Astrocyte (in vitro differentiated cells and primary cell): Measurements from ENCODE around the gene C3orf22. TPM values are rescaled to one million over a fixed set of nuclear protein-coding genes. Genes with fewer than 3 reads are reported as not detected.

ENCODE experiments used
- DNase-seq: peaks from one replicate; pipeline ENCODE4 v3.0.0-alpha.2; 2010; ENCODE audit warnings: low read depth
- FAIRE-seq: peaks from 2 replicates; lab custom pipeline; 2011; peaks lifted over from hg19 to GRCh38; lab: Jason Lieb, UNC
- H2AFZ ChIP-seq: 2 replicates; pipeline ENCODE4 v1.6.0; 2012; ENCODE audit warnings: low read depth, low read length, inconsistent platforms
- H3K27ac ChIP-seq: 2 replicates; pipeline ENCODE4 v1.5.1; 2011; ENCODE audit warnings: low read depth, low read length, inconsistent platforms
- H3K27me3 ChIP-seq: 2 replicates; pipeline ENCODE4 v1.6.0; 2011; ENCODE audit warnings: low read length, inconsistent platforms; ENCODE audit not compliant: insufficient read depth
- H3K36me3 ChIP-seq: 2 replicates; pipeline ENCODE4 v1.5.1; 2011; ENCODE audit warnings: low read length, inconsistent platforms; ENCODE audit not compliant: insufficient read depth
- H3K4me1 ChIP-seq: 2 replicates; pipeline ENCODE4 v1.5.1; 2011; ENCODE audit warnings: low read length, inconsistent platforms; ENCODE audit not compliant: insufficient read depth
- H3K4me2 ChIP-seq: 2 replicates; pipeline ENCODE4 v1.6.0; 2012; ENCODE audit warnings: low read length, inconsistent platforms
- H3K4me3 ChIP-seq: 2 replicates; pipeline ENCODE4 v1.5.1; 2011; ENCODE audit warnings: low read depth, mild to moderate bottlenecking, low read length, inconsistent platforms; ENCODE audit not compliant: insufficient read depth
- H3K79me2 ChIP-seq: 2 replicates; pipeline ENCODE4 v1.6.0; 2012; ENCODE audit warnings: mild to moderate bottlenecking, low read length, inconsistent platforms; ENCODE audit not compliant: insufficient read depth
- H3K9ac ChIP-seq: 2 replicates; pipeline ENCODE4 v1.6.0; 2012; ENCODE audit warnings: mild to moderate bottlenecking, low read length, inconsistent platforms
- H3K9me3 ChIP-seq: 2 replicates; pipeline ENCODE4 v1.5.1; 2012; ENCODE audit warnings: low read depth, mild to moderate bottlenecking, low read length, inconsistent platforms; ENCODE audit not compliant: insufficient read depth
- H4K20me1 ChIP-seq: 2 replicates; pipeline ENCODE4 v1.6.0; 2012; ENCODE audit warnings: low read length, inconsistent platforms; ENCODE audit not compliant: insufficient read depth
- H3K27ac Mint-ChIP-seq: one replicate; pipeline ENCODE4 v1.8.0; 2021; ENCODE audit warnings: mild to moderate bottlenecking, mixed read lengths; ENCODE audit not compliant: unreplicated experiment
- H3K27me3 Mint-ChIP-seq: one replicate; pipeline ENCODE4 v1.8.0; 2021; ENCODE audit warnings: low read depth, mixed read lengths; ENCODE audit not compliant: unreplicated experiment
- H3K36me3 Mint-ChIP-seq: one replicate; pipeline ENCODE4 v1.8.0; 2021; ENCODE audit warnings: low read depth, mixed read lengths; ENCODE audit not compliant: unreplicated experiment
- H3K4me1 Mint-ChIP-seq: one replicate; pipeline ENCODE4 v1.8.0; 2021; ENCODE audit warnings: low read depth, mixed read lengths; ENCODE audit not compliant: unreplicated experiment
- H3K4me3 Mint-ChIP-seq: one replicate; pipeline ENCODE4 v1.8.0; 2021; ENCODE audit warnings: mild to moderate bottlenecking, moderate library complexity, mixed read lengths; ENCODE audit not compliant: unreplicated experiment
- H3K9me3 Mint-ChIP-seq: one replicate; pipeline ENCODE4 v1.8.0; 2021; ENCODE audit warnings: mild to moderate bottlenecking, mixed read lengths; ENCODE audit not compliant: unreplicated experiment
- EZH2 ChIP-seq: IDR thresholded peaks from 2 replicates; pipeline ENCODE4 v1.6.1; 2012; ENCODE audit warnings: mild to moderate bottlenecking, low read length, inconsistent platforms; ENCODE audit not compliant: insufficient read depth
- total RNA-seq: library from RNA; stranded (reverse); gene quantifications from 2 replicates; pipeline ENCODE4 v1.2.1, GENCODE V29; 2021
- TF ChIP-seq, protein P1 (sequence below): IDR thresholded peaks from 2 replicates; pipeline ENCODE4 v1.5.1; 2011; ENCODE audit warnings: low read depth, mild to moderate bottlenecking, inconsistent platforms, low read length, moderate library complexity; ENCODE audit not compliant: insufficient read depth

The C3orf22 gene
- total RNA-seq, 1 donor from 2014 or later = not detected

DNA sequence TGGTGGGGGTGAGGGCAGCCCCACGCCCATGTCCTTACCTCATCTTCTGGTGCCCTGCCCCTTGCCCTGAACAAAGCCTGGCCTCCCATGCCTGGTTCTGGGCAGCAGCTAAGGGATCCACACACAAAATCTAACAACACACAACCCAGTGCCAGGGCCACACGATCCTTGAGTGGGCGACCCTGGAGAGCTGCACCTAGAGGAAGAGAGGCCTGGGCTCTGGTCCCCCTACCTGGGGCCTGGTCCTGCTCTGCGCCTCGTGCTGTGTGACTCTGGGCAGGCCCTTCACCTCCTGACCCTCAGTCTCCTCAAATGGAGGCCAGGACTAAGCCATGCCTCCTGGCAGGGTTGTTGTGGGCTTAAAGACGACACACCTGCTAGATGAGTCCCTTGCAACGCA is 20.0 kb upstream of the C3orf22 start:
- no peak overlapping the region for H3K4me2 ChIP-seq
- H3K4me1 Mint-ChIP-seq = no peaks in the 10 kb centered on the region
- TF ChIP-seq, protein P1, sequence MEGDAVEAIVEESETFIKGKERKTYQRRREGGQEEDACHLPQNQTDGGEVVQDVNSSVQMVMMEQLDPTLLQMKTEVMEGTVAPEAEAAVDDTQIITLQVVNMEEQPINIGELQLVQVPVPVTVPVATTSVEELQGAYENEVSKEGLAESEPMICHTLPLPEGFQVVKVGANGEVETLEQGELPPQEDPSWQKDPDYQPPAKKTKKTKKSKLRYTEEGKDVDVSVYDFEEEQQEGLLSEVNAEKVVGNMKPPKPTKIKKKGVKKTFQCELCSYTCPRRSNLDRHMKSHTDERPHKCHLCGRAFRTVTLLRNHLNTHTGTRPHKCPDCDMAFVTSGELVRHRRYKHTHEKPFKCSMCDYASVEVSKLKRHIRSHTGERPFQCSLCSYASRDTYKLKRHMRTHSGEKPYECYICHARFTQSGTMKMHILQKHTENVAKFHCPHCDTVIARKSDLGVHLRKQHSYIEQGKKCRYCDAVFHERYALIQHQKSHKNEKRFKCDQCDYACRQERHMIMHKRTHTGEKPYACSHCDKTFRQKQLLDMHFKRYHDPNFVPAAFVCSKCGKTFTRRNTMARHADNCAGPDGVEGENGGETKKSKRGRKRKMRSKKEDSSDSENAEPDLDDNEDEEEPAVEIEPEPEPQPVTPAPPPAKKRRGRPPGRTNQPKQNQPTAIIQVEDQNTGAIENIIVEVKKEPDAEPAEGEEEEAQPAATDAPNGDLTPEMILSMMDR = no peak
- no peak for TF ChIP-seq EZH2
- no peak overlapping the region for H2AFZ ChIP-seq
- H3K27me3 Mint-ChIP-seq = peaks cover 42% of the 10 kb centered on the region
- H3K36me3 Mint-ChIP-seq = no peaks in the 10 kb centered on the region
- no peaks in the 10 kb centered on the region for H3K9me3 Mint-ChIP-seq
- no peak overlapping the region for H3K27ac Mint-ChIP-seq
- no peaks in the 10 kb centered on the region for H3K79me2 ChIP-seq
- H3K4me3 Mint-ChIP-seq = no peak overlapping the region
- no peak overlapping the region for H3K4me3 ChIP-seq
- H3K9me3 ChIP-seq = no peaks in the 10 kb centered on the region
- no peak overlapping the region for H3K9ac ChIP-seq
- no peak for DNase-seq
- FAIRE-seq = no peak
- no peaks in the 10 kb centered on the region for H3K4me1 ChIP-seq
- no peak overlapping the region for H3K27ac ChIP-seq
- H4K20me1 ChIP-seq = no peaks in the 10 kb centered on the region
- peaks cover 8% of the 10 kb centered on the region for H3K27me3 ChIP-seq
- no peaks in the 10 kb centered on the region for H3K36me3 ChIP-seq

- TF ChIP-seq, protein P1 = no peak
- Histone ChIP-seq H3K9ac (no peak overlapping the region), H3K9me3 (no peaks in the 10 kb centered on the region), H3K27ac (no peak overlapping the region), H4K20me1 (no peaks in the 10 kb centered on the region), H3K4me1 (no peaks in the 10 kb centered on the region), H3K27me3 (peaks cover 6% of the 10 kb centered on the region), H2AFZ (no peak overlapping the region), H3K79me2 (no peaks in the 10 kb centered on the region), H3K4me2 (no peak overlapping the region), H3K36me3 (no peaks in the 10 kb centered on the region), H3K4me3 (no peak overlapping the region)
- no peak overlapping the region for H3K4me3 Mint-ChIP-seq
- FAIRE-seq (no peak), DNase-seq (no peak)
- H3K36me3 Mint-ChIP-seq = peaks cover 2% of the 10 kb centered on the region
- H3K27ac Mint-ChIP-seq = no peak overlapping the region
- peaks cover 40% of the 10 kb centered on the region for H3K27me3 Mint-ChIP-seq
- H3K9me3 Mint-ChIP-seq = no peaks in the 10 kb centered on the region
- H3K4me1 Mint-ChIP-seq = no peaks in the 10 kb centered on the region
Measured at GRCh38 chr3:126577261-126577660, 18.5 kb upstream of the C3orf22 start.

DNA sequence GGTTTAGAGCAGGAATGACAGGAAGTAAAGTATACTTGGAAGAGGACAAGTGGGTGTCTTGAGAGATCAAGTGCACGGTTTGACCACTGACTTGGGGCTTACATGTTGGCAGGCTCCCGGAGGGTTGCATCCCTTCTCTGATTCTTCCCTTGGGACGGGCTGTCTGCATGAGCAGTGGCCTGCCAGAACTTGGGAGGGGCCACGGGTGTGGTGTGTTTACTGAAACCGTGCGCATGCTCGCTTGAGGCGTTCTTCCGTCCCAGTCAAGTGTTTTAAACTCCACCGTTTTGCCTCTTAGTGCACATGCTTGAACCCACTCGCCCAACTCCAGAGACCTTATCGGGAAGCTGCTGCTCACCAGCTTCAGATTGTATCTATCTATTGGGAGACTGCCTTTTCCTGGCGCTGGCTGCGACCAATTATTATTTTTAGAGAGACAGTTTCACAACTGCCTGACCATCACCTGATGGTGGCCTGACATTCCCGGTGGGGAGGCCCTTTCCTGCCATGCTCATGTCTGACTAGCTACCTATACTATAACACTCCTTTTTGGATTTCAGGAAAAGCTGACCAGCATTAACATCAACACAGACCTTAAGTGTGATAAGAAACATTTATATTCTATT is 14.9 kb upstream of the C3orf22 start:
- H3K9me3 Mint-ChIP-seq = peaks cover 2% of the 10 kb centered on the region

More for the DNA sequence above, 14.9 kb upstream of the C3orf22 start:
- Histone ChIP-seq H3K36me3 (no peaks in the 10 kb centered on the region), H3K4me1 (no peaks in the 10 kb centered on the region), H3K79me2 (no peaks in the 10 kb centered on the region), H3K27me3 (peaks cover 4% of the 10 kb centered on the region), H3K27ac (no peak overlapping the region), H2AFZ (no peak overlapping the region), H3K9ac (no peak overlapping the region), H3K4me2 (no peak overlapping the region), H3K9me3 (no peaks in the 10 kb centered on the region), H4K20me1 (no peaks in the 10 kb centered on the region), H3K4me3 (no peak overlapping the region)
- peaks cover 2% of the 10 kb centered on the region for H3K36me3 Mint-ChIP-seq
- H3K27ac Mint-ChIP-seq = no peak overlapping the region
- no peaks in the 10 kb centered on the region for H3K4me1 Mint-ChIP-seq
- FAIRE-seq (no peak), DNase-seq (no peak)
- TF ChIP-seq, protein P1 = no peak
- TF ChIP-seq EZH2 = no peak
- H3K4me3 Mint-ChIP-seq = no peak overlapping the region
- H3K27me3 Mint-ChIP-seq = peaks cover 27% of the 10 kb centered on the region
